Neural cell (in vitro differentiated cells): ENCODE results near the gene PARP12.

Source experiments
- EP300 ChIP-seq: fragments of 450-650 bp; conservative IDR thresholded peaks from 2 replicates; pipeline ENCODE4 v1.6.1; 2014; ENCODE audit warnings: antibody characterized with exemption, mild to moderate bottlenecking, moderate library complexity; ENCODE audit not compliant: poor library complexity, severe bottlenecking
- EZH2 ChIP-seq: fragments of 200-600, 300-800 bp; shearing (Covaris generic), sonication (generic); IDR thresholded peaks from 2 replicates; pipeline ENCODE4 v1.6.1; 2014; ENCODE audit warnings: antibody characterized with exemption, low read length, borderline replicate concordance, mild to moderate bottlenecking; ENCODE audit not compliant: insufficient read depth, poor library complexity, severe bottlenecking
- MXI1 ChIP-seq: fragments of 450-650 bp; conservative IDR thresholded peaks from 2 replicates; pipeline ENCODE4 v1.6.1; 2014; ENCODE audit warnings: antibody characterized with exemption, mild to moderate bottlenecking; ENCODE audit not compliant: poor library complexity, severe bottlenecking
- POLR2AphosphoS5 ChIP-seq: IDR thresholded peaks from 2 replicates; pipeline ENCODE4 v1.6.1; 2012
- RAD21 ChIP-seq: fragments of 450-650 bp; conservative IDR thresholded peaks from 2 replicates; pipeline ENCODE4 v1.6.1; 2014; ENCODE audit warnings: antibody characterized with exemption, mild to moderate bottlenecking, moderate library complexity
- SMC3 ChIP-seq: fragments of 450-650 bp; conservative IDR thresholded peaks from 2 replicates; pipeline ENCODE4 v1.6.1; 2014; ENCODE audit warnings: antibody characterized with exemption, mild to moderate bottlenecking, moderate library complexity; ENCODE audit not compliant: poor library complexity
- TAF1 ChIP-seq: IDR thresholded peaks from 2 replicates; pipeline ENCODE4 v1.6.1; 2012; ENCODE audit warnings: low read depth
- TF ChIP-seq, protein P1 (sequence below): fragments of 450-650 bp; IDR thresholded peaks from 2 replicates; pipeline ENCODE4 v1.5.1; 2014; ENCODE audit warnings: antibody characterized with exemption, mild to moderate bottlenecking, moderate library complexity; ENCODE audit not compliant: poor library complexity, severe bottlenecking
- TF ChIP-seq, protein P2 (sequence below): IDR thresholded peaks from 2 replicates; pipeline ENCODE4 v1.6.1; 2012; ENCODE audit warnings: borderline replicate concordance

DNA sequence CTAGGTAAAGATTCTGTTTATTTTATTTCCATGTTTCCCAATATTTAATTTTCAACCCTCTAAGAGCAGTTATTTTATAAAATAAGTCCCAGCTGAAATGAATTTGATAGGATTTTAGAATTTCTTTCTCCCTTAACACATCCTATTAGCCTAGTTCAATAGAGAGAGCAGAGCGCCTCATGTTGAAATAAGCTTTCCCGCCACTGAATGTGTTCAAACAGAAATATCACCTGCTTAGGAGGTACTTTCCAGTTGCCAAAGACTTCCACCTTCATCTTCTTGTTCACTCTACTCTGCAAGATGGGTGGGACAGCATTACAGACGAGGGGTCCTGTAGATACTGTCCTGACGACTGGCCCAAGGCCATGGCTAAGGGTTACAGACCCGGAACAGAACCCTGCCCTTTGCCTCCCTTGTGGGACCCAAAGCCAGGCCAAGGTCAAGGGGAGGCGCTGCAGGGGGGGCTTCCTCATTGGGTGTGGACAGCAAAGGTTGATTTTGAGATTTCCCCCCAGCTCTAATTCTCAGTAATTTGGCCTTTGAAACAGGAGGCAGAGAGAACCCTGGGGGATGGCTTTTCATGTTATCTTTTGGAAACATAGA is 62.0 kb downstream of the PARP12 start:
- TF ChIP-seq, protein P1, sequence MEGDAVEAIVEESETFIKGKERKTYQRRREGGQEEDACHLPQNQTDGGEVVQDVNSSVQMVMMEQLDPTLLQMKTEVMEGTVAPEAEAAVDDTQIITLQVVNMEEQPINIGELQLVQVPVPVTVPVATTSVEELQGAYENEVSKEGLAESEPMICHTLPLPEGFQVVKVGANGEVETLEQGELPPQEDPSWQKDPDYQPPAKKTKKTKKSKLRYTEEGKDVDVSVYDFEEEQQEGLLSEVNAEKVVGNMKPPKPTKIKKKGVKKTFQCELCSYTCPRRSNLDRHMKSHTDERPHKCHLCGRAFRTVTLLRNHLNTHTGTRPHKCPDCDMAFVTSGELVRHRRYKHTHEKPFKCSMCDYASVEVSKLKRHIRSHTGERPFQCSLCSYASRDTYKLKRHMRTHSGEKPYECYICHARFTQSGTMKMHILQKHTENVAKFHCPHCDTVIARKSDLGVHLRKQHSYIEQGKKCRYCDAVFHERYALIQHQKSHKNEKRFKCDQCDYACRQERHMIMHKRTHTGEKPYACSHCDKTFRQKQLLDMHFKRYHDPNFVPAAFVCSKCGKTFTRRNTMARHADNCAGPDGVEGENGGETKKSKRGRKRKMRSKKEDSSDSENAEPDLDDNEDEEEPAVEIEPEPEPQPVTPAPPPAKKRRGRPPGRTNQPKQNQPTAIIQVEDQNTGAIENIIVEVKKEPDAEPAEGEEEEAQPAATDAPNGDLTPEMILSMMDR, result no peak
- TF ChIP-seq SMC3 (no peak), EP300 (no peak), POLR2AphosphoS5 (no peak), EZH2 (no peak), TAF1 (no peak), MXI1 (no peak), RAD21 (no peak)
- TF ChIP-seq, protein P2, sequence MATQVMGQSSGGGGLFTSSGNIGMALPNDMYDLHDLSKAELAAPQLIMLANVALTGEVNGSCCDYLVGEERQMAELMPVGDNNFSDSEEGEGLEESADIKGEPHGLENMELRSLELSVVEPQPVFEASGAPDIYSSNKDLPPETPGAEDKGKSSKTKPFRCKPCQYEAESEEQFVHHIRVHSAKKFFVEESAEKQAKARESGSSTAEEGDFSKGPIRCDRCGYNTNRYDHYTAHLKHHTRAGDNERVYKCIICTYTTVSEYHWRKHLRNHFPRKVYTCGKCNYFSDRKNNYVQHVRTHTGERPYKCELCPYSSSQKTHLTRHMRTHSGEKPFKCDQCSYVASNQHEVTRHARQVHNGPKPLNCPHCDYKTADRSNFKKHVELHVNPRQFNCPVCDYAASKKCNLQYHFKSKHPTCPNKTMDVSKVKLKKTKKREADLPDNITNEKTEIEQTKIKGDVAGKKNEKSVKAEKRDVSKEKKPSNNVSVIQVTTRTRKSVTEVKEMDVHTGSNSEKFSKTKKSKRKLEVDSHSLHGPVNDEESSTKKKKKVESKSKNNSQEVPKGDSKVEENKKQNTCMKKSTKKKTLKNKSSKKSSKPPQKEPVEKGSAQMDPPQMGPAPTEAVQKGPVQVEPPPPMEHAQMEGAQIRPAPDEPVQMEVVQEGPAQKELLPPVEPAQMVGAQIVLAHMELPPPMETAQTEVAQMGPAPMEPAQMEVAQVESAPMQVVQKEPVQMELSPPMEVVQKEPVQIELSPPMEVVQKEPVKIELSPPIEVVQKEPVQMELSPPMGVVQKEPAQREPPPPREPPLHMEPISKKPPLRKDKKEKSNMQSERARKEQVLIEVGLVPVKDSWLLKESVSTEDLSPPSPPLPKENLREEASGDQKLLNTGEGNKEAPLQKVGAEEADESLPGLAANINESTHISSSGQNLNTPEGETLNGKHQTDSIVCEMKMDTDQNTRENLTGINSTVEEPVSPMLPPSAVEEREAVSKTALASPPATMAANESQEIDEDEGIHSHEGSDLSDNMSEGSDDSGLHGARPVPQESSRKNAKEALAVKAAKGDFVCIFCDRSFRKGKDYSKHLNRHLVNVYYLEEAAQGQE, result no peak
